ENCODE measurements around the gene CYP11A1. TPM values are rescaled to one million over a fixed set of nuclear protein-coding genes. Genes with fewer than 3 reads are reported as not detected.
A peak's percentile ranks its signal among the peaks of the same experiment; 100 is the strongest.

Gene CYP11A1
- total RNA-seq, 1 donor, result 0.86 TPM

DNA sequence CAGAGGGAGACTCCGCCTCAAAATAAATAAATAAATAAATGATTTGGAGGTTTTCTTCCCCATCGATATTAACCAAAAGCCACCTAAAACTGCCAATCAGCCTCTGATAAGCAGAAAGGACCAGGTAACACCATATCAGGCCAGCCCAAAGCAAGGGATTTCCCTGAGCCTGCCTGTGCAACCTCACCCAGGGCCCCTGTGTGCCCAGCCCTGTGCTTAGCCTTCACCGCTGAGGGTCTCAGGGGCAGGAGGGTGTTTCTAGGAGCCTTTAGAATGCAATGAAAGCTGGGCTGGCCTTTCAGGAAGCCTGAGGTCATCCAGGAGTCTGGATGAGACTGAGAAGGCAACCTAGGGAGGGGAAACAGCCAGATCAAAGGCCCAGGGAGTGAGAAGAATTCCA lies 35.4 kb downstream of the CYP11A1 start:
- TF ChIP-seq, protein P1, sequence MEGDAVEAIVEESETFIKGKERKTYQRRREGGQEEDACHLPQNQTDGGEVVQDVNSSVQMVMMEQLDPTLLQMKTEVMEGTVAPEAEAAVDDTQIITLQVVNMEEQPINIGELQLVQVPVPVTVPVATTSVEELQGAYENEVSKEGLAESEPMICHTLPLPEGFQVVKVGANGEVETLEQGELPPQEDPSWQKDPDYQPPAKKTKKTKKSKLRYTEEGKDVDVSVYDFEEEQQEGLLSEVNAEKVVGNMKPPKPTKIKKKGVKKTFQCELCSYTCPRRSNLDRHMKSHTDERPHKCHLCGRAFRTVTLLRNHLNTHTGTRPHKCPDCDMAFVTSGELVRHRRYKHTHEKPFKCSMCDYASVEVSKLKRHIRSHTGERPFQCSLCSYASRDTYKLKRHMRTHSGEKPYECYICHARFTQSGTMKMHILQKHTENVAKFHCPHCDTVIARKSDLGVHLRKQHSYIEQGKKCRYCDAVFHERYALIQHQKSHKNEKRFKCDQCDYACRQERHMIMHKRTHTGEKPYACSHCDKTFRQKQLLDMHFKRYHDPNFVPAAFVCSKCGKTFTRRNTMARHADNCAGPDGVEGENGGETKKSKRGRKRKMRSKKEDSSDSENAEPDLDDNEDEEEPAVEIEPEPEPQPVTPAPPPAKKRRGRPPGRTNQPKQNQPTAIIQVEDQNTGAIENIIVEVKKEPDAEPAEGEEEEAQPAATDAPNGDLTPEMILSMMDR (IDR thresholded peaks at IDR 0.05; ENCODE audit: insufficient read depth, low read depth, low read length), result no peak
- DNase-seq (ENCODE audit: low read depth), result no peak
- no peak overlapping the region for H3K4me3 ChIP-seq (ENCODE audit: low read depth, low read length)

DNA sequence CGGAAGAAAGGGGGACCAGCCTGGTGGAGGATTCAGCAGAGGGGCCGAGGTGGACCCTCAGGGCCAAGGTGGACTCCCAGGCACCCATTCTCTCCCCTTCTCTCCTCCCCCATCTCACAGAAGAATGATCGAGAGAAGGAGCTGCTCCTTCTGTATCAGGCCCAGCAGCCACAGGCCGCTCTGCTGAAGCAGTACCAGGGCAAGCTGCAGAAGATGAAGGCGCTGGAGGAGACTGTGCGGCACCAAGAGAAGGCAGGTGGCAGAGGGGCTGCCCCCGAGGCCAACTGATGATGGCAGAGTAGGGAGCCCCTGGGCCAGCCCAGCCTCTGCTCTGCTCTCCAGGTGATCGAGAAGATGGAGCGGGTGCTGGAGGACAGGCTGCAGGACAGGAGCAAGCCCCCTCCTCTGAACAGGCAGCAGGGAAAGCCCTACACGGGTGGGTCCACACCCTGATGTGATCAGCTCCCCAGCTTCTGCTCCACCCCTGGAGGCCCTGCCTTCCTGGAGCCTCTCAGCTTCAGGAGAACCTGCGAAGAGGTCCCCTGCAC lies 36.5 kb downstream of the CYP11A1 start:
- TF ChIP-seq, protein P1 (IDR thresholded peaks at IDR 0.05; ENCODE audit: insufficient read depth, low read depth, low read length), result no peak
- no peak for DNase-seq (ENCODE audit: low read depth)
- H3K4me3 ChIP-seq (ENCODE audit: low read depth, low read length), result no peak overlapping the region

DNA sequence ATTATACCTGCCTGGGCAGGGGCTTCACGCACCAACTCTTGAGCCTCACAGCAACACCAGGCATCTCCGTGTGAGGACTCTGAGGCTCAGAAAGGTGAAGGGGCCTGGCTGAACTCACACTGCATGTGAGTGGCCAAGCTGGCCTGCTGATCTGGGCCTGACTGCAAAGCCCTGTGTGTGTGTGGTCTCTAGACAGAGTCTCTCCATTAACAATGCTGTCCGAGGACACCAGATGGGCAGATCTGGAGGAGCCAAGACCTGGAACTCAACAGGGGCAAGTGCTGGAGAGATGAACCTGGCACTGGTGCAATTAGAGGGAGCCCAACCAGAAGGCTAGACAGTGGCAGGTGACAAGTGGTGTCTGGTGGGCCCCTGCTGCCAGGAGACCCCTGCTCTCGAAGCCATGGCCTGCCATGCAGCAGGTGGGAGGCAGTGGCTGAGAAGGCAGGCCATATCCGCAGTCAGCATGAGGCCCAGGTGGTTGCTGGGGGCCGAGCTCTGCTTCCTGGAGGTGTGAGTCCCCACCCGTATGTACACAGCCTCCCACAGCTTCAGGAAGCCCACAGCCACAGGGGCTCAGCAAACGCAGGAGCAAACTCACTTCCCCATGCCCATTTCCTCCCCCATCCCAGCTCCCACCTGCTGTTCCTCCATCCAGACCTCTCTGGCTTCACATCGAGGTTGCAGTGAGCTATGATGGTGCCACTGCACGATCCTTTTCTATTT lies 39.0 kb downstream of the CYP11A1 start:
- no peak overlapping the region for H3K4me3 ChIP-seq (ENCODE audit: low read depth, low read length)
- TF ChIP-seq, protein P1 (IDR thresholded peaks at IDR 0.05; ENCODE audit: insufficient read depth, low read depth, low read length), result no peak
- no peak for DNase-seq (ENCODE audit: low read depth)

DNA sequence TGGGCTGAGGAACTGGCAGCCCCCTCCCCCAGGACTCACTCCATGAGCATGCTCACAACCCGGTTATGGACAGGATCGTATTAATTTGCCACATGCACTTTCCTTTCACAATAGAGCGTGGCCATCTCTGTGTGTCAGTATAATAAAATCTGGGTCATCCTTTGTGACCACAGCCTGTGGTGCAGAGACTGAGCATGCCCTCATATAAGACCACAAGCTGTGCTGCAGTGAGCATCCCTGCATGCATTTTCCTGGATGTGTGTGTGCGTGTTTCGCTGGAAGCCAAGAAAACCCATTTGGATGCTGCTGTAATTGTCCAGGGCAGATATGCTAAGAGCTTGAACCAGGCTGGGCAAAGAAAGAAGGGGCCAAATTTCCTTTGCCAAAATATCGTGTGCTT lies 39.7 kb downstream of the CYP11A1 start:
- TF ChIP-seq, protein P1 (IDR thresholded peaks at IDR 0.05; ENCODE audit: insufficient read depth, low read depth, low read length), result no peak
- DNase-seq (ENCODE audit: low read depth), result no peak
- no peak overlapping the region for H3K4me3 ChIP-seq (ENCODE audit: low read depth, low read length)

DNA sequence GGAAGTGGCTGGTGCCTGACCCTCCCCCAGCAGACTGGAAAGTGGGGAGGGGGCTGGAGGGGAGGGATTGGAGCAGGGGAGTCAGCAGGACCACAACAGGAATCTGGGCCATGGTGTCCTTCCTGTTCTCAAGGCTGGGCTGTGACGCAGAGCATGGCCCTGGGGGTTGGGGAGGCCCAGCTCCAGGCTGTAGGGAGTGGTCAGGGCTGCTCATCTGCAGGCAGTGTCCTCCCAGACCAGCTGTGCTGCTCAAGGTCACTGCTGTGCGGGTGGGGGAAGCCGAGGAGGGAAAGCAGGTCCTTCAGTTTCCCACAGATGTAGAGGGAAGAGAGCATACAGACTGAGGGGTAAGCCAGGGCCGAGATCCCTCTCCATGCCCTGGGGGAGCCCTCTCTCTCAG lies 40.7 kb downstream of the CYP11A1 start:
- peak; percentile 77 for DNase-seq (ENCODE audit: low read depth)
- TF ChIP-seq, protein P1 (IDR thresholded peaks at IDR 0.05; ENCODE audit: insufficient read depth, low read depth, low read length), result no peak

DNA sequence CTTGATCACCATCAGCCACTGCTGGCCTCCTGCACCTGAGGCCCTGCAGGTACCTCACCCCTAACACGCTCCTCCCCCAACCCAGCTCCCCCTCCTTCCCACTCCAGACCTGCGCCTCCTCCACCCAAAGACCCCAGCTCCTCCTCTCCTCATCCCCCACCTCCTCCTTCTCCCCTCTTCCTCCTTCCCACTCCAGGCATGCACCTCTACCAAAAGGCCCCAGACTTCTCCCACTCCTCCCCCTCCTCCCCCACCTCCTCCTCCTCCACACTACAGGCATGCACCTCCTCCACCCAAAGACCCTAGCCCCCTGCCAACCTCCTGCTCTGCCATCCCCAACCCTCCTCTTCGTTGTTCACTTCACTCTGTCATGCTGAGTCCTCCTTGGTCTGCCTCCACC lies 42.7 kb downstream of the CYP11A1 start:
- TF ChIP-seq, protein P1 (IDR thresholded peaks at IDR 0.05; ENCODE audit: insufficient read depth, low read depth, low read length), result no peak
- DNase-seq (ENCODE audit: low read depth), result no peak
- H3K4me3 ChIP-seq (ENCODE audit: low read depth, low read length), result no peak overlapping the region

More for the DNA sequence above, 40.7 kb downstream of the CYP11A1 start:
- H3K4me3 ChIP-seq (ENCODE audit: low read depth, low read length), result no peak overlapping the region

All from fibroblast of villous mesenchyme (primary cell).